ENCODE measurements around the gene CCDC171.
A peak's percentile ranks its signal among the peaks of the same experiment; 100 is the strongest.

Gene CCDC171

GRCh38 chr9:15552636-15553527, at the start of gene CCDC171:
TSS of gene CCDC171 (plus strand) at chr9:15553043. CDS start at chr9:15564089, 11,046 bp downstream.
- Histone ChIP-seq H3K27ac (peak within 1 kb of the TSS; percentile 57), H3K4me3 (ENCODE audit: low read depth, low read length) (peak within 1 kb of the TSS; percentile 83), H3K27me3 (replicated peaks) (no peaks in the 10 kb centered on the region), H3K36me3 (replicated peaks) (no peaks in the 10 kb centered on the region)
- TF ChIP-seq CTCF (IDR thresholded peaks at IDR 0.05; ENCODE audit: low read depth, low read length, missing control alignments) = peak; percentile 4
- in situ Hi-C loops (cut with HindIII; ENCODE audit: low pct_ligation_motif_present, low sequenced_read_pairs) = no loop called here
- peak; percentile 94 for DNase-seq

GRCh38 chr9:15505921-15506320, 46.9 kb upstream of the CCDC171 start:
- TF ChIP-seq CTCF (IDR thresholded peaks at IDR 0.05; ENCODE audit: low read depth, low read length, missing control alignments) = peak; percentile 17
- in situ Hi-C loops (cut with HindIII; ENCODE audit: low pct_ligation_motif_present, low sequenced_read_pairs) = no loop called here
- Histone ChIP-seq H3K27me3 (replicated peaks) (no peaks in the 10 kb centered on the region), H3K36me3 (replicated peaks) (peaks cover 2% of the 10 kb centered on the region), H3K4me3 (ENCODE audit: low read depth, low read length) (no peak overlapping the region), H3K27ac (no peak overlapping the region)
- no peak for DNase-seq

- peak overlapping the region; percentile 88 for H3K4me3 ChIP-seq (ENCODE audit: low read depth, low read length)
- H3K27me3 ChIP-seq (replicated peaks) = no peaks in the 10 kb centered on the region
- peak overlapping the region; percentile 99 for H3K27ac ChIP-seq
- in situ Hi-C loops (cut with HindIII; ENCODE audit: low pct_ligation_motif_present, low sequenced_read_pairs) = no loop called here
- H3K36me3 ChIP-seq (replicated peaks) = peaks cover 2% of the 10 kb centered on the region
- peak; percentile 6 for DNase-seq
- no peak for TF ChIP-seq CTCF (IDR thresholded peaks at IDR 0.05; ENCODE audit: low read depth, low read length, missing control alignments)
Measured at GRCh38 chr9:15509931-15510788, 42.7 kb upstream of the CCDC171 start.

- in situ Hi-C loops (cut with HindIII; ENCODE audit: low pct_ligation_motif_present, low sequenced_read_pairs) = no loop called here
Measured at GRCh38 chr9:15510789-15511575, 41.9 kb upstream of the CCDC171 start, which contains the start of gene PSIP1. TSS of gene PSIP1 (minus strand) at chr9:15510970. CDS start at chr9:15510188, 782 bp downstream.

More at GRCh38 chr9:15510789-15511575, 41.9 kb upstream of the CCDC171 start, which contains the start of gene PSIP1:
- peak; percentile 8 for TF ChIP-seq CTCF (IDR thresholded peaks at IDR 0.05; ENCODE audit: low read depth, low read length, missing control alignments)
- no peaks in the 10 kb centered on the region for H3K27me3 ChIP-seq (replicated peaks)
- peak within 1 kb of the TSS; percentile 99 for H3K27ac ChIP-seq
- H3K4me3 ChIP-seq (ENCODE audit: low read depth, low read length) = peak within 1 kb of the TSS; percentile 88
- no peaks in the 10 kb centered on the region for H3K36me3 ChIP-seq (replicated peaks)
- DNase-seq = peak; percentile 74

Data from brain microvascular endothelial cell (primary cell).